ENCODE measurements around the gene UGT1A3.

DNA sequence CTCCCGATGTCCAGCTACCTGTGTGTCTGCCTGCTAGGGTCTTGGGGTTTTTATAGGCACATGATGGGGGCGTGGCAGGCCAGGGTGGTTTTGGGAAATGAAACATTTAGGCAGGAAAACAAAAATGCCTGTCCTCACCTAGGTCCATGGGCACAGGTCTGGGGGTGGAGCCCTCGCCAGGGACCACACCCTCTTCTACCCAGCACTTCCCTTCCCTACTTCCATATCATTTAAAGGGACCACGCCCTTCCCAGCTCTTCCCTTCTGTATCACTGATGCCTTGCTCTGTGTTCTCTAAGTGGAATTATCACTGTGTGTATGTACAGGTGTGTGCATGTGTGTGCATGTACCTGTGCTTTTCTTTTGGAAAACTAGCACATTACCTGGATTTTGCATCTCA, 37.6 kb downstream of the UGT1A3 start:
- TF ChIP-seq, protein P1, sequence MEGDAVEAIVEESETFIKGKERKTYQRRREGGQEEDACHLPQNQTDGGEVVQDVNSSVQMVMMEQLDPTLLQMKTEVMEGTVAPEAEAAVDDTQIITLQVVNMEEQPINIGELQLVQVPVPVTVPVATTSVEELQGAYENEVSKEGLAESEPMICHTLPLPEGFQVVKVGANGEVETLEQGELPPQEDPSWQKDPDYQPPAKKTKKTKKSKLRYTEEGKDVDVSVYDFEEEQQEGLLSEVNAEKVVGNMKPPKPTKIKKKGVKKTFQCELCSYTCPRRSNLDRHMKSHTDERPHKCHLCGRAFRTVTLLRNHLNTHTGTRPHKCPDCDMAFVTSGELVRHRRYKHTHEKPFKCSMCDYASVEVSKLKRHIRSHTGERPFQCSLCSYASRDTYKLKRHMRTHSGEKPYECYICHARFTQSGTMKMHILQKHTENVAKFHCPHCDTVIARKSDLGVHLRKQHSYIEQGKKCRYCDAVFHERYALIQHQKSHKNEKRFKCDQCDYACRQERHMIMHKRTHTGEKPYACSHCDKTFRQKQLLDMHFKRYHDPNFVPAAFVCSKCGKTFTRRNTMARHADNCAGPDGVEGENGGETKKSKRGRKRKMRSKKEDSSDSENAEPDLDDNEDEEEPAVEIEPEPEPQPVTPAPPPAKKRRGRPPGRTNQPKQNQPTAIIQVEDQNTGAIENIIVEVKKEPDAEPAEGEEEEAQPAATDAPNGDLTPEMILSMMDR (IDR thresholded peaks at IDR 0.05; ENCODE audit: borderline replicate concordance, extremely low read depth, low read length, poor library complexity, severe bottlenecking): no peak
- TF ChIP-seq EZH2 (IDR thresholded peaks at IDR 0.05; ENCODE audit: borderline replicate concordance, low read depth, low read length, severe bottlenecking): no peak

Data from DND-41 (cell line).